Right cardiac atrium (tissue), 5 donors: ENCODE measurements around the gene UBQLN4. TPM values are rescaled to one million over a fixed set of nuclear protein-coding genes. Genes with fewer than 3 reads are reported as not detected.

Experiments used
- ATAC-seq, 2 donors: fragments of 200-7000 bp; cut with Tn5 transposase; one replicate each; pipeline versions ENCODE4 v1.8.0 to v1.9.1; 2020; ENCODE audit warnings: moderate library complexity in 2 of 2, mild to moderate bottlenecking in 1 of 2
- DNase-seq, 3 donors: peaks; one replicate each; pipeline ENCODE4 v3.0.0-alpha.2; 2020
- H3K27ac ChIP-seq: one replicate; pipeline ENCODE4 v1.5.1; 2013; ENCODE audit warnings: mild to moderate bottlenecking, low read length, control low read depth, moderate library complexity
- H3K27me3 ChIP-seq: one replicate; pipeline ENCODE4 v1.6.1; 2013; ENCODE audit not compliant: control insufficient read depth, insufficient read depth
- H3K4me1 ChIP-seq: one replicate; pipeline ENCODE4 v1.6.1; 2013; ENCODE audit warnings: low read length; ENCODE audit not compliant: control insufficient read depth, insufficient read depth
- H3K4me3 ChIP-seq: one replicate; pipeline ENCODE4 v1.5.1; 2013; ENCODE audit warnings: low read length, control low read depth
- H3K9me3 ChIP-seq: one replicate; pipeline ENCODE4 v1.6.1; 2013; ENCODE audit warnings: low read length; ENCODE audit not compliant: control insufficient read depth
- WGBS: extraction: QIAGEN DNeasy Blood & Tissue Kit; methylation state at CpG from one replicate; pipeline ENCODE4 v1.1.7; 2013; 5-methylcytosine and 5-hydroxymethylcytosine counted together
- intact Hi-C, 4 donors: fragments of 100-400 bp; cut with DNase I; formaldehyde crosslinking; loops; one replicate each; pipeline versions ENCODE4 v1.11.0 to v1.14.0; 2022 to 2023
- polyA plus RNA-seq: library from polyadenylated mRNA; stranded (reverse); fragments of 200-250 nt; gene quantifications from one replicate; pipeline ENCODE4 v1.2.3, GENCODE V29; 2013
- total RNA-seq, 4 donors: library from RNA; stranded (reverse); fragmentation: NEBNext Ultra II Directional; extraction: Animal tissue kit (Norgen Biotek cat#: 25700); gene quantifications; one replicate each; pipeline ENCODE4 v1.2.1, GENCODE V29; 2021
- donor health status: healthy with polysubstance abuse.
- donor health status: DM: no; HTN: yes; CAD: no.
- donor health status: DM: no; HTN: no; CAD: no.
- donor health status: DM: no; HTN: yes; CAD: no; lungs with severe emphysema.
- donor health status: DM: yes; HTN: yes; CAD: no.

The UBQLN4 gene
- total and polyA plus RNA-seq, 5 donors: 13.7 to 28.7 (median 26.7) TPM

DNA sequence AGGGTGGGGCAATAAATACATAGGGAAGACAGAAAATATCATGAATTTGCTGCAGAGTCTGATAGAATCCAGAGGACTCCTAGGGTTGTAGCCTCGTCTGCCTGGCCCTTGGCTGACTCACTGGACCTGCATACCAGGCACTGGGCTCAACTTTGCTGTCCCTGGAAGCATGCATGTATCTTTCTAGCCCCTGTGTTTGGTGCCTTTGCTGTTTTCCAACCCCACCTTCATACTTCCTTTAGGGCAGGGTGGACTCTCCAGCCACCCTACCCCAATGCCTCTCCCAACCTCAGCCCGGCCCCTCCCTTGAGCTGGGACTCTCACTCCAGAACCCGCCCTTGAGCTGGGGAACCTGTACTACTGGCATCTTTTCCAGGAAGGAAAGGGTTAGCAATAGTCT is 8.6 kb upstream of the UBQLN4 start:
- ATAC-seq (no peak), DNase-seq (no peak)
- 90% methylated on average over 3 of the region's 3 CpGs for WGBS
- Histone ChIP-seq H3K4me1 (no peaks in the 10 kb centered on the region), H3K4me3 (no peak overlapping the region), H3K27ac (no peak overlapping the region), H3K27me3 (no peaks in the 10 kb centered on the region), H3K9me3 (no peaks in the 10 kb centered on the region)
- intact Hi-C loops: no loop called here

DNA sequence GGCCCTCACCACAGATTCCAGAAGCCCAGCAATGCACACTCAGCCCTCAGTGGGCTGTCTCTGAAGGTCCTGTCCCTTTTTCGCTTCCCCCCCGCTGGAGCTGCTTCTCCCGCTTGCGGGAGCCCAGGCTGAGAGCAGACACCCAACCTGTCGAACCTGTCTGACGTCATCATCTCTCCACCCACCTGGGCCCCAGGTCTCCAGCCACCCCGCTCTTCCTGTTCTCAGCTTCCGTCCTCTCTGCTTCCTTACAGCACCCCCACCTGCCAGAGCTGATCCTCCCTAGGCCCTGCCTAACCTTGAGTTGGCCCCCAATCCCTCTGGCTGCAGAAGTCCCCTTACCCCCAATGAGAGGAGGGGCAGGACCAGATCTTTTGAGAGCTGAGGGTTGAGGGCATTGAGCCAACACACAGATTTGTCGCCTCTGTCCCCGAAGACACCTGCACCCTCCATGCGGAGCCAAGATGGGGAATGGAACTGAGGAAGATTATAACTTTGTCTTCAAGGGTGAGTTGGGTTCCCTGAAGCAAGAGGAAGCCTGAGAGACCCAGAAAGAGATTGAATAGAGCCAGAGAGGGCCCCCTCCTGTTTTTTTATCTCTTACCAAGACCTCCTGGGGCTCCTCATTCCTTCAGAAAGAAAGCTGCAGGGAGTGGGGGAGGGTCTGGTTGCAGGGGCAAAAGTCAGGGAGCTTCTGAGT is 7.5 kb upstream of the UBQLN4 start, which contains the start of gene RAB25:
Gene RAB25, plus strand, starts transcription at position 224 of the 700 bp plus-strand sequence. Its CDS starts 241 bp downstream, at position 465.
- WGBS: 53% methylated on average over 11 of the region's 11 CpGs
- no peaks in the 10 kb centered on the region for H3K27me3 ChIP-seq
- DNase-seq (peak in 1 of 3 donors; percentile 18), ATAC-seq (peak; percentile 10 to 15)
- H3K4me1 ChIP-seq: no peaks in the 10 kb centered on the region
- intact Hi-C loops: no loop called here
- no peaks in the 10 kb centered on the region for H3K9me3 ChIP-seq
- H3K27ac ChIP-seq: no peak within 1 kb of the TSS
- H3K4me3 ChIP-seq: no peak within 1 kb of the TSS

DNA sequence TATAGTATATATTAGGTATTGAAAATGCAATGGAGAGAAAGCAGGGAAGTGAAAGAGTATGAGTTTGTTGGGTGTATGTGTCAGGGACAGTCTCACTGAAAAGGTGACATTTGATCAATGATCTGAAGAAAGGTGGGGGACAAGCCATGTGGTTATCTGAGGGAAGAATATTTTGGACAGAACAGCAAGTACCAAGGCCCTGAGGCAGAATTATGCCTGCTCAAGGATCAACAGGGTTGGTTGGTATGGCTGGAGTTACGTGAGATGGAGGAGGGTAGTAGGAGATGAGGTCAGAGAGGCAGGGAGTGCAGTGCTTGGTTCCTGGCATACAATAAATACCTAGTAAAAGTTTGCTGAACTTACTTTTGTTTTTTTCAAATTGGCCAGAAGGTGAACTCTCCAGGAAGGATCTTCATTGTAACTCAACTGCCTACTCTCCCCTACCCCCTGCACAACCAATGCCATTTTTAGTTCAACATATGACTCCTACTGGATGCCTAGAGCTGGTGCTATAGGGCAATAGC is 2.8 kb upstream of the UBQLN4 start:
- ATAC-seq (no peak), DNase-seq (no peak)
- 100% methylated on average over 1 of the region's 1 CpG for WGBS
- no peaks in the 10 kb centered on the region for H3K27me3 ChIP-seq
- no peaks in the 10 kb centered on the region for H3K4me1 ChIP-seq
- H3K27ac ChIP-seq: no peak overlapping the region
- intact Hi-C loops: loop anchor here in 1 of 4 donors (10.0 kb wide), 1 partner anchor 52 kb away; no protein-coding TSS in a partner anchor
- no peak overlapping the region for H3K4me3 ChIP-seq
- no peaks in the 10 kb centered on the region for H3K9me3 ChIP-seq

- H3K27me3 ChIP-seq: no peaks in the 10 kb centered on the region
- intact Hi-C loops: loop anchor here in 1 of 4 donors (10.0 kb wide), 1 partner anchor 51 kb away; no protein-coding TSS in a partner anchor
- H3K9me3 ChIP-seq: no peaks in the 10 kb centered on the region
- 21% methylated on average over 17 of the region's 17 CpGs for WGBS
- DNase-seq (no peak), ATAC-seq (no peak)
- H3K4me1 ChIP-seq: no peaks in the 10 kb centered on the region
- peak overlapping the region; percentile 64 for H3K4me3 ChIP-seq
- peak overlapping the region; percentile 59 for H3K27ac ChIP-seq
Measured at GRCh38 chr1:156055281-156056048, 1.9 kb upstream of the UBQLN4 start.

DNA sequence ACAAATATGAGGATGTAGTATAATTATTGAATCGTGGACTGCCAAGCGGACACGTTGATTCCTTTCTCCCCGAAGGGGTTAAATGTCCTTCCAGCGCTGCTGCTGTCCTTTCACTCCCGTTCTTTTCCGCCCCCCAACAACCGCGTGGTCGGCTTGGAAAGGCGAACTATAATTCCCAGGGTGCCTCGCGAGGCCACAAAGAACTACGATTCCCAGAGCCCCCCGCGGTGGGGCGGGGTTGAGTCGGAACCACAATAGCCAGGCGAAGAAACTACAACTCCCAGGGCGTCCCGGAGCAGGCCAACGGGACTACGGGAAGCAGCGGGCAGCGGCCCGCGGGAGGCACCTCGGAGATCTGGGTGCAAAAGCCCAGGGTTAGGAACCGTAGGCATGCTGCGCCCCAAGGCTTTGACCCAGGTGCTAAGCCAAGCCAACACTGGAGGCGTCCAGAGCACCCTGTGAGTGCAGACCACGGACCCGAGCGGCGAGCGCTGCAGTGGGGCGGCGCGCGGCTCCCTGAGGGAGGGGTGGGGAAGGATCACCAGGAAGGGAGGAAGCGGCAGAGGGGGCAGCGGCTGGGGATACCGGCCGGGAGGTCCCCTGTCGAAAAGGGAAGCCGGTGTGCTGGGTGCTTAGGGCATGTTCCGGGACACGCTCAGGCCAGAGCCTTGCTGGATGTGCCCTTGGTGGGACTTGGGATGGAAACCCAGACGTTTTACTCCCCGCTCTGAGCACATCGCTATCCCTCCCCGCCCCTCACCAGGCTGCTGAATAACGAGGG is 1.1 kb upstream of the UBQLN4 start, which contains the start of gene LAMTOR2:
Gene LAMTOR2, plus strand, starts transcription at position 283 of the 781 bp plus-strand sequence. Its CDS starts 108 bp downstream, at position 391.
- peak; percentile 92 to 94 for ATAC-seq
- H3K9me3 ChIP-seq: no peaks in the 10 kb centered on the region
- intact Hi-C loops: loop anchor here in 1 of 4 donors (10.0 kb wide), 1 partner anchor 50 kb away; no protein-coding TSS in a partner anchor
- WGBS: under 1% methylated on average over 53 of the region's 53 CpGs
- peak within 1 kb of the TSS; percentile 64 for H3K4me3 ChIP-seq
- peak; percentile 99 to 100 (median 99) for DNase-seq
- no peaks in the 10 kb centered on the region for H3K4me1 ChIP-seq
- H3K27me3 ChIP-seq: no peaks in the 10 kb centered on the region
- peak within 1 kb of the TSS; percentile 99 for H3K27ac ChIP-seq

GRCh38 chr1:156052862-156053767 is 483 bp downstream of the UBQLN4 start:
- DNase-seq (peak; percentile 72 to 87 (median 86)), ATAC-seq (peak; percentile 3 to 11)
- Histone ChIP-seq H3K4me1 (no peaks in the 10 kb centered on the region), H3K27me3 (no peaks in the 10 kb centered on the region), H3K4me3 (peak overlapping the region; percentile 64), H3K27ac (peak overlapping the region; percentile 87), H3K9me3 (no peaks in the 10 kb centered on the region)
- under 1% methylated on average over 57 of the region's 63 CpGs for WGBS
- intact Hi-C loops: loop anchor here in 1 of 4 donors (10.0 kb wide), 1 partner anchor 48 kb away; no protein-coding TSS in a partner anchor

DNA sequence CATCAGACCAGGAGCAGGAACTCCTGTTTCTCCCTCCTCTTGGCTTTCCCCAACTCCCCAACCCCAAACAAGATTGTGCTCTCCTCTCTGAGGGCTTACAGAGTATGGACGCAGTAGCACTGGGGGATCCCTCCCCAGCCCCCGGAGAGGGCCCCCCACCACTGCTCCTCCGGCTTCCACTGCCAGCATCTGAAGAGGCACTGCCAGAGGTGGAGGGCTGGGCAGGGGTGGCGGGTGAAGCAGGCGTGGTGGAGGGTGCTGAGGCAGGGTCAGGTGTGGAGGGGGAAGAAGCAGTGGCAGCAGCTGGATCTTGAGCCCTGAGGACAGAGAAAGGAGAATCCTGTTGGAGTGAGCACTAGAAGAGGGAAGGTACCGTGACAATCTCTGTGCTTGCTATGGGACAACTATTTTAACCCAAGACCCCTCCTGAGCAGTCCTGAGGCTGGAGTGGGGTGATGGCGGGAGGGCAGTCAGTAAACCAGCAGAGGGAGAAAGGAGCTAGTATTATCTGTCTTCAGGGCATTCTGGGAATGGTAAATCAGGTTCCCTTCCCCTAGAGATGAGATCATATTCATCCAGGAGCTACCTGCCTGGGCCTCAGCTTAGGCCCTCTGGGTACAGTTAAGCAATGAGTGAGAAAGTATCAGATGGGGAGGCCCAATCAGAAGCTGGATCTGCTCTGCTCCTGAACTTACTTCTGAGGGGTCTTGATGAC is 2.4 kb downstream of the UBQLN4 start:
- Histone ChIP-seq H3K4me1 (no peaks in the 10 kb centered on the region), H3K27me3 (no peaks in the 10 kb centered on the region), H3K4me3 (no peak overlapping the region), H3K27ac (peak overlapping the region; percentile 22), H3K9me3 (no peaks in the 10 kb centered on the region)
- 87% methylated on average over 7 of the region's 7 CpGs for WGBS
- intact Hi-C loops: loop anchor here in 1 of 4 donors (10.0 kb wide), 1 partner anchor 46 kb away; no protein-coding TSS in a partner anchor
- DNase-seq: no peak
- ATAC-seq: no peak

DNA sequence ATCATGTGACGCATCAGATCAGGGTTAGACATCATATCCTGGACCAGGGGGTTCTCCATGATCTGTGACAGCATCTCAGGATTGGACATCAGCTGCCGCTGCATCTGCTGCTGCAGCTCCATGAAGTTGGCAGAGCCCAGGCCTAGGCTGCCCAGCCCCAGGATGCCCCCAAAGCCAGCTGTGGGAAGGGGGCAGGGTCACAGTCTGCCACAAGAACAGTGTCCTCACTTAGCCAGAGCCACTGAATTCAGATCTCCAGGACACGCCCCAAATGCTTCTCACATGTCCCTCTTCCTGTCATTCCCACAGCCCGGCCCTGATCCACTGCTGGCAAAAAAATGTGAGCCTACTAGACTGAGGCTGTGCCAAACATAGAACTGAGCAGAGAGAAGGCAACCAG is 3.2 kb downstream of the UBQLN4 start:
- DNase-seq (peak in 2 of 3 donors; percentile 59 to 63), ATAC-seq (no peak)
- no peaks in the 10 kb centered on the region for H3K27me3 ChIP-seq
- no peaks in the 10 kb centered on the region for H3K9me3 ChIP-seq
- H3K27ac ChIP-seq: no peak overlapping the region
- no peaks in the 10 kb centered on the region for H3K4me1 ChIP-seq
- intact Hi-C loops: loop anchor here in 1 of 4 donors (10.0 kb wide), 1 partner anchor 46 kb away; no protein-coding TSS in a partner anchor
- no peak overlapping the region for H3K4me3 ChIP-seq
- WGBS: 57% methylated on average over 4 of the region's 4 CpGs

DNA sequence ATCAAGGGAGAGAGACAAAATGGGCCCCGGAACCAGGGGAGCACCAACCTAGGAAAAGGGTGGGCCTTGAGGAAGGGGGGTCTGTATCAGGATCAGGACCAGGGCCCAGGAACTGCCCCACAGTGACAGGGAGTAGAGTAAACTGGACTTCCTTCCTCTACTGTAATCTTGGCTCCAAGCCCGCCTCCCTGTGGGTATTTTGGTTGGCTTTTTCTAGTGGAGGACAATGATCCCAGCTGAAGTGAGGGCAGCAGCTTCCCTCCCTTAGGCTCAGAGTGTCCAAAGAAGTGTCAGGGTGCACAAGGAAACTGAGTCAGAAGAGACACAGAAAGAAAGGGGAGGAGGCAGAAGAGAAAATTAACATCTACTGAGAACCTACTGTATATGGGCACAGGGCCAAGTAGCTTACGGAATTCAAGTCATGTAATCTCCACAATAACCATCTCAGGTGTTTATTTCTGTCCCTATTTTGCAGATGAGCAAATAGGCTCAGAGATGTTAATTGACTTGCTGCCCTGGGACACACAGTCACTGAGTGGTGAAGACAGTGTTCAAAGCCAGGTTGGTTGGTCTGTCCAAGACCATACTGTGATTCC is 4.8 kb downstream of the UBQLN4 start:
- intact Hi-C loops: no loop called here
- no peaks in the 10 kb centered on the region for H3K4me1 ChIP-seq
- 79% methylated on average over 3 of the region's 3 CpGs for WGBS
- H3K9me3 ChIP-seq: no peaks in the 10 kb centered on the region
- no peak overlapping the region for H3K4me3 ChIP-seq
- no peak overlapping the region for H3K27ac ChIP-seq
- no peaks in the 10 kb centered on the region for H3K27me3 ChIP-seq
- ATAC-seq (no peak), DNase-seq (no peak)
